OCI-LY1 (cell line): ENCODE measurements around the gene SEMA4A.

Experiments used
- EZH2 ChIP-seq: fragments of 200-600 bp; sonication (generic), shearing (Covaris generic); IDR thresholded peaks from 2 replicates; pipeline ENCODE4 v1.8.0; 2017; ENCODE audit warnings: borderline replicate concordance, mixed run types, mild to moderate bottlenecking, antibody characterized with exemption, low read length, moderate library complexity, mixed read lengths
- TF ChIP-seq, protein P1 (sequence below): fragments of 200-600 bp; sonication (generic), shearing (Covaris generic); IDR thresholded peaks from 2 replicates; pipeline ENCODE4 v1.5.1; 2017; ENCODE audit warnings: mild to moderate bottlenecking, antibody characterized with exemption, low read length, moderate library complexity, mixed read lengths

DNA sequence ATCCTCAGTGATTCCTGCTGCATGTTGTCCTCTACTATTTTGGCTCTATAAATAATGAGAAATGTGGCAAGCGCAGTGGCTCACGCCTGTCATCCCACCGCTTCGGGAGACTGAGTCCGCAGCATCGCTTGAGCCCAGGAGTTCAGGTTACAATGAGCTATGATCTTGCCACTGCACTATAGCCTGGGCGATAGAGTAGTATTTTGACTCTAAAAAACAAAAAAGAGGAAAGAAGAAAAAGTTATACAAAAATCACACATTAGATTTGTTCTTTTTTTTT is 39.8 kb downstream of the SEMA4A start:
- TF ChIP-seq, protein P1, sequence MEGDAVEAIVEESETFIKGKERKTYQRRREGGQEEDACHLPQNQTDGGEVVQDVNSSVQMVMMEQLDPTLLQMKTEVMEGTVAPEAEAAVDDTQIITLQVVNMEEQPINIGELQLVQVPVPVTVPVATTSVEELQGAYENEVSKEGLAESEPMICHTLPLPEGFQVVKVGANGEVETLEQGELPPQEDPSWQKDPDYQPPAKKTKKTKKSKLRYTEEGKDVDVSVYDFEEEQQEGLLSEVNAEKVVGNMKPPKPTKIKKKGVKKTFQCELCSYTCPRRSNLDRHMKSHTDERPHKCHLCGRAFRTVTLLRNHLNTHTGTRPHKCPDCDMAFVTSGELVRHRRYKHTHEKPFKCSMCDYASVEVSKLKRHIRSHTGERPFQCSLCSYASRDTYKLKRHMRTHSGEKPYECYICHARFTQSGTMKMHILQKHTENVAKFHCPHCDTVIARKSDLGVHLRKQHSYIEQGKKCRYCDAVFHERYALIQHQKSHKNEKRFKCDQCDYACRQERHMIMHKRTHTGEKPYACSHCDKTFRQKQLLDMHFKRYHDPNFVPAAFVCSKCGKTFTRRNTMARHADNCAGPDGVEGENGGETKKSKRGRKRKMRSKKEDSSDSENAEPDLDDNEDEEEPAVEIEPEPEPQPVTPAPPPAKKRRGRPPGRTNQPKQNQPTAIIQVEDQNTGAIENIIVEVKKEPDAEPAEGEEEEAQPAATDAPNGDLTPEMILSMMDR = no peak
- TF ChIP-seq EZH2 = no peak
